HepG2 (cell line): ENCODE measurements around the gene ARHGEF37.
A peak's percentile ranks its signal among the peaks of the same experiment; 100 is the strongest.

Experiments used
- EZH2 ChIP-seq: conservative IDR thresholded peaks from 2 replicates; pipeline ENCODE4 v1.6.1; 2012; ENCODE audit warnings: mild to moderate bottlenecking, low read depth, low read length, moderate library complexity
- RFX5 ChIP-seq: IDR thresholded peaks from 2 replicates; pipeline ENCODE4 v1.6.1; 2011; ENCODE audit warnings: low read depth, low read length, improper control_type of control experiment
- ZNF768 ChIP-seq: sonication (generic); formaldehyde crosslinking; IDR thresholded peaks from 2 replicates; pipeline ENCODE4 v1.4.0; 2020; ENCODE audit warnings: missing genetic modification reagents
- TF ChIP-seq, protein P1 (sequence below): sonication (generic); formaldehyde crosslinking; IDR thresholded peaks from 2 replicates; pipeline ENCODE4 v1.5.0; 2020; ENCODE audit warnings: mild to moderate bottlenecking, missing genetic modification reagents, moderate library complexity
- TF ChIP-seq, protein P2 (sequence below): IDR thresholded peaks from 2 replicates; pipeline ENCODE4 v1.6.1; 2012; ENCODE audit warnings: inconsistent platforms
- TF ChIP-seq, protein P3 (sequence below): sonication (generic); formaldehyde crosslinking; IDR thresholded peaks from 2 replicates; pipeline ENCODE4 v1.8.1; 2023; ENCODE audit warnings: mild to moderate bottlenecking, moderate library complexity, missing genetic modification reagents
- TF ChIP-seq, protein P4 (sequence below): sonication (generic); formaldehyde crosslinking; IDR thresholded peaks from 2 replicates; pipeline ENCODE4 v1.8.0; 2022; ENCODE audit warnings: missing genetic modification reagents, mild to moderate bottlenecking, moderate library complexity, borderline replicate concordance

DNA sequence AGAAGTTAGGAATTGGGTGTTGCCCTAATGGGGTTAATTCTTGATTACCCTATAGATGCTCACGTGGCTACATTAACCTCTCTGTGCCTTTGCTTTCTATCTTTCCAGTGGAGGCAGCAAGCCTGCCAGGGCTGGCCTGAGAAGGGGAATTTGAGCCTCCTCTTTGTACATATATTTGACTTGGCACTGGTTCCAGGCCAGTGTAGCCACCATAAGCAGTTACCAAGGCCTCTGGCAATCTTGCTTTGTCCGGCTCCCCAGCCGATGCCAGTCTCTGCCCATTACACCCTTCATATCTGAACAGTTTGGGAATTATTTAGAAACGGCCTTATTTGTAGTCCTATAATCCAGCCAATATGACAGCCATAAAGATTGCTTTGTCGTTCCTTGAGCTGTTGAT lies 90.2 kb downstream of the ARHGEF37 start:
- TF ChIP-seq, protein P1, sequence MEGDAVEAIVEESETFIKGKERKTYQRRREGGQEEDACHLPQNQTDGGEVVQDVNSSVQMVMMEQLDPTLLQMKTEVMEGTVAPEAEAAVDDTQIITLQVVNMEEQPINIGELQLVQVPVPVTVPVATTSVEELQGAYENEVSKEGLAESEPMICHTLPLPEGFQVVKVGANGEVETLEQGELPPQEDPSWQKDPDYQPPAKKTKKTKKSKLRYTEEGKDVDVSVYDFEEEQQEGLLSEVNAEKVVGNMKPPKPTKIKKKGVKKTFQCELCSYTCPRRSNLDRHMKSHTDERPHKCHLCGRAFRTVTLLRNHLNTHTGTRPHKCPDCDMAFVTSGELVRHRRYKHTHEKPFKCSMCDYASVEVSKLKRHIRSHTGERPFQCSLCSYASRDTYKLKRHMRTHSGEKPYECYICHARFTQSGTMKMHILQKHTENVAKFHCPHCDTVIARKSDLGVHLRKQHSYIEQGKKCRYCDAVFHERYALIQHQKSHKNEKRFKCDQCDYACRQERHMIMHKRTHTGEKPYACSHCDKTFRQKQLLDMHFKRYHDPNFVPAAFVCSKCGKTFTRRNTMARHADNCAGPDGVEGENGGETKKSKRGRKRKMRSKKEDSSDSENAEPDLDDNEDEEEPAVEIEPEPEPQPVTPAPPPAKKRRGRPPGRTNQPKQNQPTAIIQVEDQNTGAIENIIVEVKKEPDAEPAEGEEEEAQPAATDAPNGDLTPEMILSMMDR (CRISPR knock-in tag): no peak
- TF ChIP-seq EZH2: no peak
- 0 out of 2 replicates have a peak, but pooled peaks have one; percentile 43 for TF ChIP-seq RFX5
- TF ChIP-seq, protein P2, sequence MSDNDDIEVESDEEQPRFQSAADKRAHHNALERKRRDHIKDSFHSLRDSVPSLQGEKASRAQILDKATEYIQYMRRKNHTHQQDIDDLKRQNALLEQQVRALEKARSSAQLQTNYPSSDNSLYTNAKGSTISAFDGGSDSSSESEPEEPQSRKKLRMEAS: no peak
- TF ChIP-seq, protein P3, sequence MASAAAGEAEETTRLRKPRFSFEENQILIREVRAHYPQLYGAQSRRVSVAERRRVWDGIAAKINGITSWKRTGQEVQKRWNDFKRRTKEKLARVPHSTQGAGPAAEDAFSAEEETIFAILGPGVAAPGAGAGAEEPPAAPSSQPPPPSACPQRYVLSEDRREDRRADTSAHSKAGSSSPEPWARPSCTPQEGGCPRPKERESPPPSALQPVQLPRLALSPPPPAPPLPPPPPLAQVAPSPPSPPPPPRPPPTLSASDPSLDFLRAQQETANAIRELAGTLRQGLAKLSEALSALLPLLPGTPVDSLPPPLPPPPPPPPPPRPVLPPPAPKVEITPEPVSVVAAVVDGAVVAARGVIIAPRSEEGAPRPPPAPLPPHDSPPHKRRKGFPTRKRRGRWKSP (CRISPR knock-in tag): no peak
- TF ChIP-seq, protein P4, sequence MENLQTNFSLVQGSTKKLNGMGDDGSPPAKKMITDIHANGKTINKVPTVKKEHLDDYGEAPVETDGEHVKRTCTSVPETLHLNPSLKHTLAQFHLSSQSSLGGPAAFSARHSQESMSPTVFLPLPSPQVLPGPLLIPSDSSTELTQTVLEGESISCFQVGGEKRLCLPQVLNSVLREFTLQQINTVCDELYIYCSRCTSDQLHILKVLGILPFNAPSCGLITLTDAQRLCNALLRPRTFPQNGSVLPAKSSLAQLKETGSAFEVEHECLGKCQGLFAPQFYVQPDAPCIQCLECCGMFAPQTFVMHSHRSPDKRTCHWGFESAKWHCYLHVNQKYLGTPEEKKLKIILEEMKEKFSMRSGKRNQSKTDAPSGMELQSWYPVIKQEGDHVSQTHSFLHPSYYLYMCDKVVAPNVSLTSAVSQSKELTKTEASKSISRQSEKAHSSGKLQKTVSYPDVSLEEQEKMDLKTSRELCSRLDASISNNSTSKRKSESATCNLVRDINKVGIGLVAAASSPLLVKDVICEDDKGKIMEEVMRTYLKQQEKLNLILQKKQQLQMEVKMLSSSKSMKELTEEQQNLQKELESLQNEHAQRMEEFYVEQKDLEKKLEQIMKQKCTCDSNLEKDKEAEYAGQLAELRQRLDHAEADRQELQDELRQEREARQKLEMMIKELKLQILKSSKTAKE (CRISPR knock-in tag): no peak
- TF ChIP-seq ZNF768 (CRISPR knock-in tag): no peak
